Caco-2 (cell line): ENCODE measurements around the gene UFD1. TPM values are rescaled to one million over a fixed set of nuclear protein-coding genes. Genes with fewer than 3 reads are reported as not detected.

Experiments used
- BruUV-seq: library from RNA; stranded (reverse); fragments of 400-500 nt; replicated peaks from 2 replicates; lab custom pipeline; 2021; lab: Mats Ljungman, UMichigan
- CTCF ChIA-PET: fragments of 300-600 bp; sonication (Branson Sonifier 250); formaldehyde crosslinking; loops from one replicate; lab custom pipeline; 2022; ENCODE audit warnings: antibody characterized with exemption; lab: Charles Lee
- POLR2A ChIA-PET: fragments of 300-600 bp; sonication (Branson Sonifier 250); formaldehyde crosslinking; loops from one replicate; lab custom pipeline; 2022; ENCODE audit warnings: antibody characterized with exemption; lab: Charles Lee
- DNase-seq, 2 experiments: peaks; one replicate each; pipeline versions ENCODE4 v3.0.0 to v3.0.0-alpha.2; 2020 to 2022
- H3K27me3 ChIP-seq: replicated peaks from 2 replicates; pipeline ENCODE4 v1.6.0; 2011; ENCODE audit warnings: low read length; ENCODE audit not compliant: control insufficient read depth, insufficient read depth
- H3K36me3 ChIP-seq: 2 replicates; pipeline ENCODE4 v1.5.1; 2011; ENCODE audit warnings: low read length; ENCODE audit not compliant: control insufficient read depth, insufficient read depth
- H3K4me1 ChIP-seq: fragments of 250-450 bp; sonication (Bioruptor Pico); 2 replicates; pipeline ENCODE4 v1.5.1; 2020; ENCODE audit warnings: mild to moderate bottlenecking
- H3K4me3 ChIP-seq: 2 replicates; pipeline ENCODE4 v1.5.1; 2011; ENCODE audit warnings: low read depth, mild to moderate bottlenecking, control low read depth, low read length
- H3K9me3 ChIP-seq: fragments of 250-450 bp; sonication (Bioruptor Pico); 2 replicates; pipeline ENCODE4 v1.5.1; 2020; ENCODE audit warnings: mild to moderate bottlenecking, moderate library complexity
- H3K27ac Mint-ChIP-seq: one replicate; pipeline ENCODE4 v1.8.0; 2022; ENCODE audit warnings: mixed read lengths; ENCODE audit not compliant: unreplicated experiment
- H3K27me3 Mint-ChIP-seq: one replicate; pipeline ENCODE4 v1.8.0; 2022; ENCODE audit warnings: mixed read lengths; ENCODE audit not compliant: insufficient read depth, unreplicated experiment
- H3K36me3 Mint-ChIP-seq: one replicate; pipeline ENCODE4 v1.8.0; 2022; ENCODE audit warnings: mild to moderate bottlenecking, mixed read lengths; ENCODE audit not compliant: insufficient read depth, unreplicated experiment
- H3K4me1 Mint-ChIP-seq: one replicate; pipeline ENCODE4 v1.8.0; 2022; ENCODE audit warnings: low read depth, mixed read lengths; ENCODE audit not compliant: unreplicated experiment
- H3K4me3 Mint-ChIP-seq: one replicate; pipeline ENCODE4 v1.8.0; 2022; ENCODE audit warnings: mild to moderate bottlenecking, moderate library complexity, mixed read lengths; ENCODE audit not compliant: unreplicated experiment
- H3K9me3 Mint-ChIP-seq: one replicate; pipeline ENCODE4 v1.8.0; 2022; ENCODE audit warnings: mixed read lengths; ENCODE audit not compliant: unreplicated experiment
- CTCF ChIP-seq, 2 experiments: fragments of 200-600 bp in 1 of 2; IDR thresholded peaks; 1 replicate in 1 of 2; 2 replicates in 1 of 2; pipeline versions ENCODE4 v1.5.1 to v1.8.0; 2011 to 2022; ENCODE audit warnings: antibody characterized with exemption in 1 of 2, control low read depth in 1 of 2, inconsistent platforms in 1 of 2, low read depth in 1 of 2, low read length in 1 of 2, mild to moderate bottlenecking in 1 of 2, moderate library complexity in 1 of 2; ENCODE audit not compliant: insufficient read depth in 1 of 2, severe bottlenecking in 1 of 2, unreplicated experiment in 1 of 2
- intact Hi-C: fragments of 100-400 bp; cut with micrococcal nuclease; formaldehyde crosslinking; loops from one replicate; pipeline ENCODE4 v1.10.0; 2022; ENCODE audit not compliant: unreplicated experiment
- total RNA-seq: library from RNA; stranded (reverse); gene quantifications from 2 replicates; pipeline ENCODE4 v1.2.3, GENCODE V29; 2022

UFD1 gene
- total RNA-seq, 1 experiment from 2014 or later, result 102 TPM

GRCh38 chr22:19404676-19405075 lies 74.3 kb downstream of the UFD1 start:
- H3K4me1 Mint-ChIP-seq, result no peaks in the 10 kb centered on the region
- H3K9me3 Mint-ChIP-seq, result no peaks in the 10 kb centered on the region
- no peaks in the 10 kb centered on the region for H3K9me3 ChIP-seq
- H3K4me1 ChIP-seq, result no peaks in the 10 kb centered on the region
- ChIA-PET POLR2A (no interaction called here), CTCF (no interaction called here)
- peaks cover 60% of the 10 kb centered on the region for H3K36me3 Mint-ChIP-seq
- no peak overlapping the region for H3K27ac Mint-ChIP-seq
- no peak for DNase-seq
- intact Hi-C loops, result no loop called here
- no peak for TF ChIP-seq CTCF (IDR thresholded peaks at IDR 0.05; ENCODE audit: insufficient read depth in 1 of 2, low read depth in 1 of 2, low read length in 1 of 2, severe bottlenecking in 1 of 2, unreplicated experiment in 1 of 2)
- no peaks in the 10 kb centered on the region for H3K27me3 ChIP-seq
- H3K27me3 Mint-ChIP-seq, result no peaks in the 10 kb centered on the region
- H3K4me3 Mint-ChIP-seq, result no peak overlapping the region
- H3K36me3 ChIP-seq, result peaks cover 3% of the 10 kb centered on the region
- no peak overlapping the region for H3K4me3 ChIP-seq
- BruUV-seq, result no TSS peak

- ChIA-PET CTCF (no interaction called here), POLR2A (no interaction called here)
- intact Hi-C loops, result no loop called here
- DNase-seq, result no peak
- no peaks in the 10 kb centered on the region for H3K4me1 ChIP-seq
- no peaks in the 10 kb centered on the region for H3K27me3 ChIP-seq
- no peak overlapping the region for H3K4me3 Mint-ChIP-seq
- no peaks in the 10 kb centered on the region for H3K4me1 Mint-ChIP-seq
- BruUV-seq, result no TSS peak
- no peak overlapping the region for H3K27ac Mint-ChIP-seq
- no peaks in the 10 kb centered on the region for H3K27me3 Mint-ChIP-seq
- peaks cover 3% of the 10 kb centered on the region for H3K36me3 ChIP-seq
- H3K9me3 ChIP-seq, result no peaks in the 10 kb centered on the region
- H3K36me3 Mint-ChIP-seq, result peaks cover 68% of the 10 kb centered on the region
- no peak overlapping the region for H3K4me3 ChIP-seq
- no peaks in the 10 kb centered on the region for H3K9me3 Mint-ChIP-seq
- no peak for TF ChIP-seq CTCF (IDR thresholded peaks at IDR 0.05; ENCODE audit: insufficient read depth in 1 of 2, low read depth in 1 of 2, low read length in 1 of 2, severe bottlenecking in 1 of 2, unreplicated experiment in 1 of 2)
Observed at GRCh38 chr22:19402642-19403191, 76.3 kb downstream of the UFD1 start.

- intact Hi-C loops, result no loop called here
- CTCF ChIA-PET, result interaction anchor here (0.6 kb wide), 1 partner anchor 102 kb away, joined by 3 read pairs; no protein-coding TSS in a partner anchor
- Histone ChIP-seq H3K4me1 (no peaks in the 10 kb centered on the region), H3K36me3 (peaks cover 3% of the 10 kb centered on the region), H3K9me3 (no peaks in the 10 kb centered on the region), H3K27me3 (no peaks in the 10 kb centered on the region), H3K4me3 (no peak overlapping the region)
- H3K9me3 Mint-ChIP-seq, result no peaks in the 10 kb centered on the region
- no peak for DNase-seq
- POLR2A ChIA-PET, result no interaction called here
- H3K27ac Mint-ChIP-seq, result no peak overlapping the region
- H3K36me3 Mint-ChIP-seq, result peaks cover 65% of the 10 kb centered on the region
- no TSS peak for BruUV-seq
- no peak overlapping the region for H3K4me3 Mint-ChIP-seq
- H3K27me3 Mint-ChIP-seq, result no peaks in the 10 kb centered on the region
- H3K4me1 Mint-ChIP-seq, result no peaks in the 10 kb centered on the region
- no peak for TF ChIP-seq CTCF (IDR thresholded peaks at IDR 0.05; ENCODE audit: insufficient read depth in 1 of 2, low read depth in 1 of 2, low read length in 1 of 2, severe bottlenecking in 1 of 2, unreplicated experiment in 1 of 2)
Observed at GRCh38 chr22:19401483-19401882, 77.5 kb downstream of the UFD1 start.
